Measurements from ENCODE around the gene SLITRK3.

DNA sequence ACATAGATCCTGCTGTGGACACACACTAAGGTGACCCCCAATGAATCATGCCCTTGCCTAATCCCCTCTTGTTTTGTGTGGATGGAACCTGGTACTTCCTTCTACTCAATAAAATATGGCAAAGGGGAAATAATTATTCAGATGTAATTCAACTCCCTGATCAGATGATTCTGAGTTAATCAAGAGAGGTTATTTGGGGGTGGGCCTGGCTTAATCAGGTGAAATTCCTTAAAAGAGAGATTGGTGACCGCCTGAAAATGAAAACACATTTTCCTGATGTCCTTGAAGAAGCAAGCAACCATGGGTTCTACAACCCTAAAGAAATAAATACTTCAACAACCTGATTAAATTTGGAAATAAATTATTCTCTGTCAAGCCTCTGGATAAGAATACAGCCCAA is 8.3 kb upstream of the SLITRK3 start:
- TF ChIP-seq, protein P1, sequence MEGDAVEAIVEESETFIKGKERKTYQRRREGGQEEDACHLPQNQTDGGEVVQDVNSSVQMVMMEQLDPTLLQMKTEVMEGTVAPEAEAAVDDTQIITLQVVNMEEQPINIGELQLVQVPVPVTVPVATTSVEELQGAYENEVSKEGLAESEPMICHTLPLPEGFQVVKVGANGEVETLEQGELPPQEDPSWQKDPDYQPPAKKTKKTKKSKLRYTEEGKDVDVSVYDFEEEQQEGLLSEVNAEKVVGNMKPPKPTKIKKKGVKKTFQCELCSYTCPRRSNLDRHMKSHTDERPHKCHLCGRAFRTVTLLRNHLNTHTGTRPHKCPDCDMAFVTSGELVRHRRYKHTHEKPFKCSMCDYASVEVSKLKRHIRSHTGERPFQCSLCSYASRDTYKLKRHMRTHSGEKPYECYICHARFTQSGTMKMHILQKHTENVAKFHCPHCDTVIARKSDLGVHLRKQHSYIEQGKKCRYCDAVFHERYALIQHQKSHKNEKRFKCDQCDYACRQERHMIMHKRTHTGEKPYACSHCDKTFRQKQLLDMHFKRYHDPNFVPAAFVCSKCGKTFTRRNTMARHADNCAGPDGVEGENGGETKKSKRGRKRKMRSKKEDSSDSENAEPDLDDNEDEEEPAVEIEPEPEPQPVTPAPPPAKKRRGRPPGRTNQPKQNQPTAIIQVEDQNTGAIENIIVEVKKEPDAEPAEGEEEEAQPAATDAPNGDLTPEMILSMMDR (conservative IDR thresholded peaks at IDR 0.05; ENCODE audit: low read depth in 2 of 2), result no peak
- TF ChIP-seq EZH2phosphoT487 (IDR thresholded peaks at IDR 0.05; ENCODE audit: unreplicated experiment), result no peak
- TF ChIP-seq CREB1 (CRISPR knock-in tag; IDR thresholded peaks at IDR 0.05; ENCODE audit: low read depth), result no peak

Data from GM23338 (cell line).